SK-N-SH (cell line): ENCODE data around the gene MARCKSL1. TPM values are rescaled to one million over a fixed set of nuclear protein-coding genes. Genes with fewer than 3 reads are reported as not detected.
A peak's percentile ranks its signal among the peaks of the same experiment; 100 is the strongest.

Experiments used
- CTCF ChIA-PET: fragments of 300-600, 350-600 bp; formaldehyde crosslinking; extraction: SDS; loops from one replicate; lab custom pipeline; 2021; lab: Yijun Ruan, JAX
- POLR2A ChIA-PET: fragments of 350-600 bp; sonication (Branson Sonifier 250); formaldehyde crosslinking; extraction: SDS; loops from one replicate; lab custom pipeline; 2020; ENCODE audit warnings: antibody characterized with exemption, inconsistent platforms; lab: Yijun Ruan, JAX
- DNase-seq: peaks from one replicate; pipeline ENCODE4 v3.0.0; 2012
- H2AFZ ChIP-seq: fragments of 200-600 bp; sonication (generic); 2 replicates; pipeline ENCODE4 v1.8.1; 2016; ENCODE audit warnings: antibody characterized with exemption, mild to moderate bottlenecking, low read depth
- H3F3A ChIP-seq: fragments of 200-600 bp; sonication (generic); replicated peaks from 2 replicates; pipeline ENCODE3; 2016; ENCODE audit warnings: antibody characterized with exemption, mild to moderate bottlenecking; ENCODE audit not compliant: insufficient read depth
- H3K27ac ChIP-seq, 2 experiments: fragments of 200-500 bp in 1 of 2; fragments of 200-600 bp in 1 of 2; sonication (Bioruptor generic) in 1 of 2; sonication (generic), shearing (Covaris generic) in 1 of 2; 2 replicates each; pipeline versions ENCODE4 v1.5.1 to v1.6.1; 2014 to 2016; ENCODE audit warnings: low read depth in 2 of 2, inconsistent platforms in 1 of 2, low read length in 1 of 2, mild to moderate bottlenecking in 1 of 2, mixed read lengths in 1 of 2
- H3K27me3 ChIP-seq: fragments of 200-600 bp; sonication (generic), shearing (Covaris generic); 2 replicates; pipeline ENCODE4 v1.6.1; 2016; ENCODE audit warnings: mixed run types; ENCODE audit not compliant: insufficient read depth
- H3K36me3 ChIP-seq, 2 experiments: fragments of 200-500 bp in 1 of 2; fragments of 200-600 bp in 1 of 2; sonication (Bioruptor generic) in 1 of 2; sonication (generic) in 1 of 2; replicated peaks in 1 of 2; 2 replicates each; pipeline versions ENCODE3 to v1.5.1; 2014 to 2016; ENCODE audit warnings: low read length in 1 of 2, mild to moderate bottlenecking in 1 of 2; ENCODE audit not compliant: insufficient read depth in 2 of 2, control insufficient read depth in 1 of 2
- H3K4me1 ChIP-seq, 2 experiments: fragments of 200-500 bp in 1 of 2; fragments of 200-600 bp in 1 of 2; sonication (Bioruptor generic) in 1 of 2; sonication (generic), shearing (Covaris generic) in 1 of 2; 2 replicates each; pipeline versions ENCODE4 v1.5.1 to v1.6.1; 2014 to 2016; ENCODE audit warnings: low read depth in 1 of 2, low read length in 1 of 2, mixed run types in 1 of 2; ENCODE audit not compliant: insufficient read depth in 2 of 2, control insufficient read depth in 1 of 2
- H3K4me2 ChIP-seq: fragments of 200-600 bp; sonication (generic), shearing (Covaris generic); 2 replicates; pipeline ENCODE4 v1.6.1; 2017; ENCODE audit warnings: mixed run types
- H3K4me3 ChIP-seq, 2 experiments: fragments of 200-500 bp in 1 of 2; fragments of 200-600 bp in 1 of 2; sonication (Bioruptor generic) in 1 of 2; sonication (generic), shearing (Covaris generic) in 1 of 2; 2 replicates each; pipeline versions ENCODE4 v1.5.1 to v1.8.1; 2014 to 2016; ENCODE audit warnings: low read depth in 2 of 2, inconsistent platforms in 1 of 2, low read length in 1 of 2, mild to moderate bottlenecking in 1 of 2, mixed read lengths in 1 of 2, moderate library complexity in 1 of 2
- H3K79me2 ChIP-seq: fragments of 200-600 bp; sonication (generic); 2 replicates; pipeline ENCODE4 v1.8.1; 2017; ENCODE audit warnings: mild to moderate bottlenecking; ENCODE audit not compliant: insufficient read depth
- H3K9ac ChIP-seq: fragments of 200-600 bp; sonication (generic); 2 replicates; pipeline ENCODE4 v1.6.1; 2017; ENCODE audit warnings: mixed run types
- H3K9me2 ChIP-seq: fragments of 200-600 bp; sonication (generic); 2 replicates; pipeline ENCODE4 v1.6.1; 2017; ENCODE audit warnings: mixed run types
- H3K9me3 ChIP-seq: fragments of 200-600 bp; sonication (generic); 2 replicates; pipeline ENCODE4 v1.6.1; 2017; ENCODE audit warnings: mixed run types, mild to moderate bottlenecking, moderate library complexity
- H4K20me1 ChIP-seq: fragments of 200-600 bp; sonication (generic); 2 replicates; pipeline ENCODE4 v1.6.1; 2017; ENCODE audit warnings: mild to moderate bottlenecking, mixed run types; ENCODE audit not compliant: insufficient read depth
- EP300 ChIP-seq, 2 experiments: IDR thresholded peaks; 2 replicates each; pipeline versions ENCODE4 v1.4.0 to v1.6.1; 2012; ENCODE audit warnings: borderline replicate concordance in 1 of 2, low read depth in 1 of 2, low read length in 1 of 2
- EZH2phosphoT487 ChIP-seq: fragments of 200-600 bp; sonication (generic); IDR thresholded peaks from 2 replicates; pipeline ENCODE4 v1.6.1; 2017; ENCODE audit warnings: low read depth, mixed run types, mild to moderate bottlenecking, antibody characterized with exemption, moderate library complexity, borderline replicate concordance
- FOSL2 ChIP-seq: IDR thresholded peaks from 2 replicates; pipeline ENCODE4 v1.4.0; 2012; ENCODE audit warnings: low read depth, mild to moderate bottlenecking, moderate library complexity, borderline replicate concordance
- GATA2 ChIP-seq: sonication (generic); formaldehyde crosslinking; IDR thresholded peaks from 2 replicates; pipeline ENCODE4 v1.5.0; 2020; ENCODE audit warnings: mild to moderate bottlenecking, missing genetic modification reagents
- JUND ChIP-seq: IDR thresholded peaks from 2 replicates; pipeline ENCODE4 v1.4.0; 2012
- MEF2A ChIP-seq: IDR thresholded peaks from 2 replicates; pipeline ENCODE4 v1.4.0; 2012; ENCODE audit warnings: low read depth, borderline replicate concordance
- NFIC ChIP-seq: IDR thresholded peaks from 2 replicates; pipeline ENCODE4 v1.4.0; 2012; ENCODE audit warnings: borderline replicate concordance
- POLR2AphosphoS5 ChIP-seq: IDR thresholded peaks from 2 replicates; pipeline ENCODE4 v1.6.1; 2012; ENCODE audit warnings: low read depth, low read length
- RAD21 ChIP-seq: IDR thresholded peaks from 2 replicates; pipeline ENCODE4 v1.6.1; 2012; ENCODE audit warnings: mild to moderate bottlenecking, low read length
- TCF12 ChIP-seq: IDR thresholded peaks from 2 replicates; pipeline ENCODE4 v1.4.0; 2012
- TEAD4 ChIP-seq: IDR thresholded peaks from 2 replicates; pipeline ENCODE4 v1.4.0; 2012; ENCODE audit warnings: mild to moderate bottlenecking, borderline replicate concordance; ENCODE audit not compliant: insufficient read depth
- WGBS: methylation state at CpG from one replicate; pipeline ENCODE4 v1.1.6; 2017; ENCODE audit warnings: low lambda C conversion rate; 5-methylcytosine and 5-hydroxymethylcytosine counted together
- polyA plus RNA-seq, 3 experiments: library from polyadenylated mRNA; depleted of rRNA; stranded (reverse); fragments of >200 nt; gene quantifications; 2 replicates each; pipeline ENCODE4 v1.2.3, GENCODE V29; 2012
- TF ChIP-seq, protein P1 (sequence below): fragments of 200-600 bp; sonication (generic); IDR thresholded peaks from 2 replicates; pipeline ENCODE4 v1.6.1; 2017; ENCODE audit warnings: antibody characterized with exemption, mild to moderate bottlenecking, moderate library complexity

MARCKSL1 gene
- polyA plus RNA-seq, 1 of the 3 experiments (the other 2 are of a cell fraction): 275 TPM

DNA sequence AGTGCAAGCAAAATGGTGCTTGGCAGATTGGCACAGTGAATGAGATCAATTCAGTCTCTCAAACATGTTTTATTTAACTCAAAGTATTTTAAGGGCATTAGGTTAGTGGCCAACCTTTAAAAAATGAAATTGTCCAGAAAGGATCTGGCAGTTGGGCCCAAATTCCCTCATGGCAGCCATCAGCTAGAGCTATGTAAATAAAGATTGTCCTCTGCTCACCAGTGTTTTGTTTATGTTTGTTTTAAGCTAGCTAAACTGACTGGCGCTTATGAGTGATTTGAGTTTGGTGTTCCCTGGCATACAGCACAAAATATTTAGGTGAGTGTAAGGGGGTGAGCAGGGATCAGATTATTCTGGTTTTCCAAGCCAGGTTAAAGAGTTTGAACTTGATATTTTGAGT is 26.1 kb downstream of the MARCKSL1 start:
- Histone ChIP-seq H3K4me3 (no peak overlapping the region), H3K27ac (no peak overlapping the region), H2AFZ (no peak overlapping the region), H4K20me1 (peaks cover 14% of the 10 kb centered on the region; the same call in 1 of the 2 replicates), H3K9ac (no peak overlapping the region), H3K79me2 (peaks cover 96% of the 10 kb centered on the region), H3K9me2 (no peaks in the 10 kb centered on the region), H3K9me3 (peaks cover 5% of the 10 kb centered on the region; the same call in 1 of the 2 replicates), H3K27me3 (no peaks in the 10 kb centered on the region), H3K4me2 (no peak overlapping the region), H3F3A (no peaks in the 10 kb centered on the region), H3K36me3 (peaks cover 3 to 18% of the 10 kb centered on the region in 2 experiments), H3K4me1 (peaks cover 0 to 3% of the 10 kb centered on the region in 2 experiments; a peak in 1 of 4 replicates)
- TF ChIP-seq MEF2A: no peak
- TF ChIP-seq EZH2phosphoT487: no peak
- TF ChIP-seq RAD21: no peak
- TF ChIP-seq FOSL2: no peak
- no peak for TF ChIP-seq TEAD4
- TF ChIP-seq JUND: no peak
- no peak for TF ChIP-seq NFIC
- no peak for DNase-seq
- WGBS: 100% methylated on average over 1 of the region's 1 CpG
- CTCF ChIA-PET: no interaction called here
- POLR2A ChIA-PET: no interaction called here

DNA sequence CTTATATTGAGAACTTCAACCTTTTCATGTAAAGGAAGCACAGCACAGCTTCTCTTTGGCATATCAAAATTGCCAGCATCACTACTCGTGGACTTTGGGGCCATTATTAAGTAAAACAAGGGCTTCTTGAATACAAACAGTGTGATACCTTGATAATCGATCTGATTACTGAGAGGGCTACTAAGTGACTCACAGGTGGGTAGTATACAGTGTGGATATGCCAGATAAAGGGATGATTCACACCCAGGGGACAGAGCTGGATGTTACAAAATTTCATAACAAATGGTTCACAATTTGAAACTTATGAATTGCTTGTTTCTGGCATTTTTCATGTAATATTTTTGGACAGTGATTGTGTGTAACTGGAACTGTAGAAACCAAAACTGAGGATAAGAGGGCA is 28.7 kb downstream of the MARCKSL1 start:
- Histone ChIP-seq H3K27ac (no peak overlapping the region; a peak in 1 of 4 replicates), H3K9ac (no peak overlapping the region), H4K20me1 (peaks cover 11% of the 10 kb centered on the region; the same call in 1 of the 2 replicates), H3K4me3 (no peak overlapping the region), H3K9me3 (peaks cover 6% of the 10 kb centered on the region; the same call in 1 of the 2 replicates), H3K4me2 (no peak overlapping the region), H3K4me1 (peaks cover 0 to 3% of the 10 kb centered on the region in 2 experiments; a peak in 1 of 4 replicates), H3K36me3 (peaks cover 11 to 44% of the 10 kb centered on the region in 2 experiments), H3F3A (no peaks in the 10 kb centered on the region), H2AFZ (no peak overlapping the region), H3K79me2 (peaks cover 82% of the 10 kb centered on the region), H3K27me3 (no peaks in the 10 kb centered on the region), H3K9me2 (no peaks in the 10 kb centered on the region)
- TF ChIP-seq TCF12 (no peak), FOSL2 (peak; percentile 21; the same call in 1 of the 2 replicates)
- 62% methylated on average over 2 of the region's 2 CpGs for WGBS
- ChIA-PET POLR2A (no interaction called here), CTCF (interaction anchor here (0.6 kb wide), 1 partner anchor 81 kb away, joined by 3 read pairs; no protein-coding TSS in a partner anchor)
- DNase-seq: no peak

DNA sequence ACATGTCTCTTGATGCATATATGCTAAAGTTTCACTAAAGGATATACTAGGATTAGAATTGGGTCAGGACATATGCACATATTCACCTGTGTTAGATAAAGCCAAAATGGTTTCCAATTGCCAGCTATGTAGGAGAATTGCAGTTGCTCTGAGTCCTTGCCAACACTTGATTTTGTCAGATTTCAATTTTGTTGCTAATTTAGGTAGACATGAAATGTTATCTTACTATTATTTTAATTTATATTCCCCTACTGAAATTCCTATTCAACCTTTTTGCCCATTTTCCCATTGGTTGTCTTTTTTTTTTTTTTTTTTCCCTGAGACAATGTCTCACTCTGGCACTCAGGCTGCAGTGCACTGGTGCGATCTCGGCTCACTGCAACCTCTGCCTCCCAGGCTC is 30.7 kb downstream of the MARCKSL1 start:
- H3K79me2 ChIP-seq: peaks cover 81% of the 10 kb centered on the region
- H4K20me1 ChIP-seq: peaks cover 11% of the 10 kb centered on the region; the same call in 1 of the 2 replicates
- POLR2A ChIA-PET: no interaction called here

More for the DNA sequence above, 30.7 kb downstream of the MARCKSL1 start:
- Histone ChIP-seq H3K4me3 (no peak overlapping the region), H3K9me3 (peaks cover 6% of the 10 kb centered on the region; the same call in 1 of the 2 replicates), H3K36me3 (peaks cover 11 to 48% of the 10 kb centered on the region in 2 experiments), H2AFZ (no peak overlapping the region), H3K27ac (no peak overlapping the region), H3K4me1 (peaks cover 0 to 3% of the 10 kb centered on the region in 2 experiments; a peak in 1 of 4 replicates), H3K27me3 (no peaks in the 10 kb centered on the region), H3K9ac (no peak overlapping the region), H3K4me2 (no peak overlapping the region), H3F3A (no peaks in the 10 kb centered on the region), H3K9me2 (no peaks in the 10 kb centered on the region)
- no peak for DNase-seq
- CTCF ChIA-PET: interaction anchor here (1.3 kb wide), 1 partner anchor 11 kb away, joined by 3 read pairs; no protein-coding TSS in a partner anchor
- 100% methylated on average over 2 of the region's 2 CpGs for WGBS
- TF ChIP-seq, protein P1, sequence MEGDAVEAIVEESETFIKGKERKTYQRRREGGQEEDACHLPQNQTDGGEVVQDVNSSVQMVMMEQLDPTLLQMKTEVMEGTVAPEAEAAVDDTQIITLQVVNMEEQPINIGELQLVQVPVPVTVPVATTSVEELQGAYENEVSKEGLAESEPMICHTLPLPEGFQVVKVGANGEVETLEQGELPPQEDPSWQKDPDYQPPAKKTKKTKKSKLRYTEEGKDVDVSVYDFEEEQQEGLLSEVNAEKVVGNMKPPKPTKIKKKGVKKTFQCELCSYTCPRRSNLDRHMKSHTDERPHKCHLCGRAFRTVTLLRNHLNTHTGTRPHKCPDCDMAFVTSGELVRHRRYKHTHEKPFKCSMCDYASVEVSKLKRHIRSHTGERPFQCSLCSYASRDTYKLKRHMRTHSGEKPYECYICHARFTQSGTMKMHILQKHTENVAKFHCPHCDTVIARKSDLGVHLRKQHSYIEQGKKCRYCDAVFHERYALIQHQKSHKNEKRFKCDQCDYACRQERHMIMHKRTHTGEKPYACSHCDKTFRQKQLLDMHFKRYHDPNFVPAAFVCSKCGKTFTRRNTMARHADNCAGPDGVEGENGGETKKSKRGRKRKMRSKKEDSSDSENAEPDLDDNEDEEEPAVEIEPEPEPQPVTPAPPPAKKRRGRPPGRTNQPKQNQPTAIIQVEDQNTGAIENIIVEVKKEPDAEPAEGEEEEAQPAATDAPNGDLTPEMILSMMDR: no peak
- TF ChIP-seq GATA2 (CRISPR knock-in tag) (no peak), EP300 (IDR thresholded peaks at IDR 0.05; ENCODE audit: borderline replicate concordance in 1 of 2, low read depth in 1 of 2, low read length in 1 of 2) (no peak), NFIC (no peak), POLR2AphosphoS5 (no peak)
